Neural crest cell (in vitro differentiated cells): Measurements from ENCODE around the gene PIBF1. TPM values are rescaled to one million over a fixed set of nuclear protein-coding genes. Genes with fewer than 3 reads are reported as not detected.
"Not testable (repeated sequence)": the region's sequence is repeated elsewhere in the genome, so short reads cannot be mapped to it uniquely, and the experiment has no call there.

ENCODE experiments used
- DNase-seq: peaks from one replicate; pipeline ENCODE4 v3.0.0; 2021; ENCODE audit warnings: low read depth, mixed read lengths, low spot score
- H3K27ac Mint-ChIP-seq: one replicate; pipeline ENCODE4 v1.8.0; 2021; ENCODE audit warnings: mild to moderate bottlenecking, mixed read lengths; ENCODE audit not compliant: unreplicated experiment
- H3K27me3 Mint-ChIP-seq: 2 replicates; pipeline ENCODE4 v1.8.0; 2021; ENCODE audit warnings: low read depth, mild to moderate bottlenecking, mixed read lengths
- H3K36me3 Mint-ChIP-seq: 2 replicates; pipeline ENCODE4 v1.8.0; 2021; ENCODE audit warnings: low read depth, mild to moderate bottlenecking, mixed read lengths
- H3K4me1 Mint-ChIP-seq: 2 replicates; pipeline ENCODE4 v1.8.0; 2021; ENCODE audit warnings: mixed read lengths
- H3K4me3 Mint-ChIP-seq: one replicate; pipeline ENCODE4 v1.8.0; 2021; ENCODE audit warnings: mild to moderate bottlenecking, mixed read lengths
- H3K9me3 Mint-ChIP-seq: 2 replicates; pipeline ENCODE4 v1.8.0; 2021; ENCODE audit warnings: mixed read lengths
- total RNA-seq: library from RNA; stranded (reverse); gene quantifications from 2 replicates; pipeline ENCODE4 v1.2.1, GENCODE V29; 2021
- TF ChIP-seq, protein P1 (sequence below): fragments of 200-600 bp; sonication (generic); conservative IDR thresholded peaks from 2 replicates; pipeline ENCODE4 v1.5.0; 2021; ENCODE audit warnings: antibody characterized with exemption, mild to moderate bottlenecking

Gene PIBF1
- total RNA-seq, 1 donor from 2014 or later = 21.5 TPM

DNA sequence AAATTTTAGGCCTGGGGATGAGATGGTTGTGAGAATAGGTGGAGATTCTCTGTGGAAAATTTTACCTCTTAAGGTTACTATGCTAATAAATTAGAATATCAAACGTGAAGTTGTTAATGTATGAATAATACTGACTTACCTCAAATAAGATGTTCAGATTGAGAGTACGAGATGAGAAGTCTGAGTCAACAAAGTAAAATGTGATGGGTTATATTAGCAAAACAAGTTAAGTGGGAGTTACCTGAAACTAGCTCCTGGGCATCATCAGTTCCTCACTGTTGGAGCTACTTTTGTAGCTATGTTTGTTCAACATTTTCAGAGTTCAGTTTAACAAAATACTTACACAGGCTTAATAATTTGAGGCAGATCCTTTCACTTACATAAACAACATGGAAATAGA lies 108.6 kb downstream of the PIBF1 start:
- Mint-ChIP-seq H3K27me3 (no peaks in the 10 kb centered on the region), H3K4me1 (no peaks in the 10 kb centered on the region), H3K27ac (no peak overlapping the region), H3K9me3 (no peaks in the 10 kb centered on the region), H3K4me3 (no peak overlapping the region), H3K36me3 (peaks cover 6% of the 10 kb centered on the region)
- DNase-seq = no peak
- TF ChIP-seq, protein P1, sequence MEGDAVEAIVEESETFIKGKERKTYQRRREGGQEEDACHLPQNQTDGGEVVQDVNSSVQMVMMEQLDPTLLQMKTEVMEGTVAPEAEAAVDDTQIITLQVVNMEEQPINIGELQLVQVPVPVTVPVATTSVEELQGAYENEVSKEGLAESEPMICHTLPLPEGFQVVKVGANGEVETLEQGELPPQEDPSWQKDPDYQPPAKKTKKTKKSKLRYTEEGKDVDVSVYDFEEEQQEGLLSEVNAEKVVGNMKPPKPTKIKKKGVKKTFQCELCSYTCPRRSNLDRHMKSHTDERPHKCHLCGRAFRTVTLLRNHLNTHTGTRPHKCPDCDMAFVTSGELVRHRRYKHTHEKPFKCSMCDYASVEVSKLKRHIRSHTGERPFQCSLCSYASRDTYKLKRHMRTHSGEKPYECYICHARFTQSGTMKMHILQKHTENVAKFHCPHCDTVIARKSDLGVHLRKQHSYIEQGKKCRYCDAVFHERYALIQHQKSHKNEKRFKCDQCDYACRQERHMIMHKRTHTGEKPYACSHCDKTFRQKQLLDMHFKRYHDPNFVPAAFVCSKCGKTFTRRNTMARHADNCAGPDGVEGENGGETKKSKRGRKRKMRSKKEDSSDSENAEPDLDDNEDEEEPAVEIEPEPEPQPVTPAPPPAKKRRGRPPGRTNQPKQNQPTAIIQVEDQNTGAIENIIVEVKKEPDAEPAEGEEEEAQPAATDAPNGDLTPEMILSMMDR = no peak

DNA sequence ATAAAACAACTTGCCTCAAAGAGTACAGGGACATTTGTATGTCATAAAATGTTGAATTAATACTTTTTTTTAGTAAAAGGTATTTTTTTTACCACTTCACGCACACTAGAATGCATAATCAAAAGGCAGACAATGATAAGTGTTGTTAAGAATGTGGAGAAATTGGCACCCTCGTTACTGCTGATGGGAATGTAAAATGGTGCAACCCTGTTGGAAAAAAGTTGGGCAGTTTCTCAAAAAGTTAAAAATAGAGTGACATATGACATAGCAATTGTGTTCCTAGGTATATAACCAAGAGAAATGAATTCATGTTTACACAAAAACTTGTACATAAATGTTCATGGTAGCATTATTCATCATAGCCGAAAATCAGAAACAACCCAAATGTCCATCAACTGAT lies 109.5 kb downstream of the PIBF1 start:
- H3K4me1 Mint-ChIP-seq = no peaks in the 10 kb centered on the region
- TF ChIP-seq, protein P1 = no peak
- no peak overlapping the region for H3K27ac Mint-ChIP-seq
- H3K9me3 Mint-ChIP-seq = peaks cover 3% of the 10 kb centered on the region
- no peaks in the 10 kb centered on the region for H3K27me3 Mint-ChIP-seq
- no peak for DNase-seq
- H3K36me3 Mint-ChIP-seq = peaks cover 15% of the 10 kb centered on the region
- H3K4me3 Mint-ChIP-seq = no peak overlapping the region

DNA sequence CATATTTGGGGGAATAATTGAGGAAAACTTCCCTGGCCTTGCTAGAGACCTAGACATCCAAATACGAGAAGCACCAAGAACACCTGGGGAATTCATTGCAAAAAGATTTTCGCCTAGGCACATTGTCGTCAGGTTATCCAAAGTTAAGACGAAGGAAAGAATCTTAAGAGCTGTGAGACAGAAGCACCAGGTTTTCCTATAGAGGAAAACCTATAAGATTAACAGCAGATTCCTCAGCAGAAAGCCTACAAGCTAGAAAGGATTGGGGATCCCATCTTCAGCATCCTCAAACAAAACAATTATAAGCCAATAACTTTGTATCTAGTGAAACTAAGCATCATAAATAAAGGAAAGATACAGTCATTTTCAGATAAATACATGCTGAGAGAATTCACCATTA lies 114.9 kb downstream of the PIBF1 start:
- DNase-seq = no peak
- Mint-ChIP-seq H3K4me3 (no peak overlapping the region), H3K9me3 (peaks cover 29% of the 10 kb centered on the region), H3K27ac (no peak overlapping the region), H3K4me1 (no peaks in the 10 kb centered on the region), H3K27me3 (no peaks in the 10 kb centered on the region), H3K36me3 (peaks cover 58% of the 10 kb centered on the region)
- TF ChIP-seq, protein P1 = no peak

DNA sequence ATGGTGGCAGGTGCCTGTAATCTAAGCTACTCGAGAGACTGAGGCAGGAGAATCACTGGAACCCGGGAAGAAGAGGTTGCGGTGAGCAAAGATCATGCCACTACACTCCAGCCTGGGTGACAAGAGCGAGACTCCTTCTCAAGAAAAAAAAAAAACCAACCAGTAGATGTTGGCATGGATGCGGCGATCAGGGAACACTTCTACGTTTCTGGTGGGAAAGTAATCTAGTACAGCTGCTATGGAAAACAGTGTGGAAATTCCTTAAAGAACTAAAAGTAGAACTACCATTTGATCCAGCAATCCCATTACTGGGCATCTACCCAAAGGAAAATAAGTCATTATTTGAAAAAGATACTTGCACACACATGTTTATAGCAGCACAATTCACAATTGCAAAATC lies 119.6 kb downstream of the PIBF1 start:
- H3K4me1 Mint-ChIP-seq, H3K27me3 Mint-ChIP-seq, DNase-seq, H3K4me3 Mint-ChIP-seq, H3K27ac Mint-ChIP-seq: not testable (repeated sequence)
- Mint-ChIP-seq H3K36me3 (peaks cover 45% of the 10 kb centered on the region), H3K9me3 (peaks cover 25% of the 10 kb centered on the region)

DNA sequence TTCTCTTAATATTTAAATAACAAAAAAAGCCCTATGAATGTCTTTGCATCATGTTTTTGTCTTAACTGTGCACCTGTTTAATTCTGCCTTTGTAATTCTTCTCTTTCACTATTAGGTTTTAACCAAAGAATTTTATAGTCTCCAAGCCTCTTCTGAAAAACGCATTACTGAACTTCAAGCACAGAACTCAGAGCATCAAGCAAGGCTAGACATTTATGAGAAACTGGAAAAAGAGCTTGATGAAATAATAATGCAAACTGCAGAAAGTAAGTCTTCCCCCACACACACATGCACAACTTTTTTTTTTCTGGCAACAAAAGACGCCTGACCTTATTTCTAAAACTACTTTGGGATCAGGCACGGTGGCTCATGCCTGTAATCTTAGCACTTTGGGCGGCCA lies 126.5 kb downstream of the PIBF1 start:
- Mint-ChIP-seq H3K9me3 (peaks cover 2% of the 10 kb centered on the region), H3K4me1 (no peaks in the 10 kb centered on the region), H3K4me3 (no peak overlapping the region), H3K27me3 (no peaks in the 10 kb centered on the region), H3K36me3 (peaks cover 21% of the 10 kb centered on the region), H3K27ac (no peak overlapping the region)
- TF ChIP-seq, protein P1 = no peak
- no peak for DNase-seq

DNA sequence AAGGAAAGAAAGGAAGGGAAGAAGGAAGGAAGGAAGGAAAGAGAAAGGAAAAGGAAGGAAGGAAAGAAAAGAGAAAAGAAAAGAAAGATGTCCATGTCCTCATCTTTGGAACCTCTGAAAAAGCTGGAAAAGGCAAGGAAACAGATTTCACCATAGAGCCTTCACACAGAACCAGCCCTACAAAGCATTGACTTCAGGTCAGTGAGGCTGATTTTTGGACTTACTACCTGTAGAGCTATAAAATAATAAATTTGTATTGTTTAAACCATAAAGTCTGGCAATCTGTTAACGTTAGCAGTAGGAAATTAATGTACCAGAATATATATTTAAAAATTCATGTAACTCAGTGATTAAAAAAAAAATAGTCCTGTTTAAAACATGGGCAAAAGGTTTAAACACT lies 130.0 kb downstream of the PIBF1 start:
- H3K27me3 Mint-ChIP-seq = no peaks in the 10 kb centered on the region
- no peaks in the 10 kb centered on the region for H3K4me1 Mint-ChIP-seq
- peaks cover 24% of the 10 kb centered on the region for H3K36me3 Mint-ChIP-seq
- TF ChIP-seq, protein P1 = no peak
- H3K27ac Mint-ChIP-seq = peak overlapping the region; percentile 67
- DNase-seq = no peak
- H3K9me3 Mint-ChIP-seq = peaks cover 2% of the 10 kb centered on the region
- no peak overlapping the region for H3K4me3 Mint-ChIP-seq
